GM12878 (cell line): Measurements from ENCODE around the gene HLA-DRA. TPM values are rescaled to one million over a fixed set of nuclear protein-coding genes. Genes with fewer than 3 reads are reported as not detected.
"Not testable (repeated sequence)": the region's sequence is repeated elsewhere in the genome, so short reads cannot be mapped to it uniquely, and the experiment has no call there.

Experiments used
- ATAC-seq: fragments of 200-7000 bp; cut with Tn5 transposase; 3 replicates; pipeline ENCODE4 v1.9.1; 2020; ENCODE audit warnings: mild to moderate bottlenecking, moderate library complexity
- BruUV-seq: library from RNA; stranded (reverse); fragments of 400-500 nt; replicated peaks from 2 replicates; lab custom pipeline; 2021; lab: Mats Ljungman, UMichigan
- CTCF ChIA-PET: fragments of 300-600 bp; sonication (Branson Sonifier 250); formaldehyde crosslinking; extraction: SDS; loops from one replicate; lab custom pipeline; 2021; ENCODE audit warnings: inconsistent platforms; lab: Yijun Ruan, JAX
- POLR2A ChIA-PET: fragments of 350-600 bp; formaldehyde crosslinking; extraction: SDS; loops from one replicate; lab custom pipeline; 2021; ENCODE audit warnings: inconsistent platforms; lab: Charles Lee
- RAD21 ChIA-PET: fragments of 300-600 bp; sonication (Branson Sonifier 250); formaldehyde crosslinking; loops from one replicate; lab custom pipeline; 2023; ENCODE audit warnings: antibody characterized with exemption; ENCODE audit not compliant: unreplicated experiment; lab: Charles Lee
- SMC1A ChIA-PET: fragments of 300-600 bp; sonication (Branson Sonifier 250); formaldehyde crosslinking; loops from one replicate; lab custom pipeline; 2023; ENCODE audit not compliant: unreplicated experiment, uncharacterized antibody; lab: Charles Lee
- DNase-seq: peaks from one replicate; pipeline ENCODE4 v3.0.0-alpha.2; 2011; ENCODE audit warnings: low read depth, low spot score
- FAIRE-seq: peaks from 3 replicates; lab custom pipeline; 2011; peaks lifted over from hg19 to GRCh38; lab: Jason Lieb, UNC
- H2AFZ ChIP-seq: 2 replicates; pipeline ENCODE4 v1.6.0; 2011; ENCODE audit warnings: low read depth, low read length, control low read depth; ENCODE audit not compliant: control insufficient read depth
- H3K27ac ChIP-seq: 2 replicates; pipeline ENCODE4 v1.5.1; 2011; ENCODE audit warnings: control low read depth; ENCODE audit not compliant: control insufficient read depth, insufficient read depth
- H3K27me3 ChIP-seq, 2 experiments: replicated peaks in 1 of 2; 2 replicates each; pipeline versions ENCODE4 v1.6.0 to v1.6.1; 2011; ENCODE audit warnings: low read length in 1 of 2; ENCODE audit not compliant: control insufficient read depth in 2 of 2, insufficient read depth in 2 of 2
- H3K36me3 ChIP-seq, 2 experiments: 2 replicates each; pipeline ENCODE4 v1.5.1; 2011; ENCODE audit warnings: low read length in 1 of 2; ENCODE audit not compliant: control insufficient read depth in 2 of 2, insufficient read depth in 2 of 2
- H3K4me1 ChIP-seq: 2 replicates; pipeline ENCODE4 v1.6.1; 2011; ENCODE audit warnings: mild to moderate bottlenecking, low read length, moderate library complexity, mixed read lengths; ENCODE audit not compliant: control insufficient read depth, insufficient read depth
- H3K4me2 ChIP-seq: 2 replicates; pipeline ENCODE4 v1.6.0; 2011; ENCODE audit warnings: control low read depth; ENCODE audit not compliant: control insufficient read depth, insufficient read depth
- H3K4me3 ChIP-seq: fragments of 200-600 bp; sonication (generic); 2 replicates; pipeline ENCODE4 v1.5.1; 2016
- H3K79me2 ChIP-seq: 2 replicates; pipeline ENCODE4 v1.6.0; 2011; ENCODE audit warnings: low read length; ENCODE audit not compliant: control insufficient read depth, insufficient read depth
- H3K9ac ChIP-seq: 2 replicates; pipeline ENCODE4 v1.8.0; 2011; ENCODE audit warnings: low read length, control low read depth, mixed read lengths; ENCODE audit not compliant: control insufficient read depth, insufficient read depth
- H3K9me3 ChIP-seq: replicated peaks from 3 replicates; pipeline ENCODE4 v1.5.1; 2011; ENCODE audit warnings: mild to moderate bottlenecking, low read length; ENCODE audit not compliant: control insufficient read depth, insufficient read depth
- H4K20me1 ChIP-seq: 2 replicates; pipeline ENCODE4 v1.6.0; 2011; ENCODE audit not compliant: control insufficient read depth, insufficient read depth
- CTCF ChIP-seq, 3 experiments: IDR thresholded peaks in 2 of 3; conservative IDR thresholded peaks in 1 of 3; 2 replicates each; pipeline ENCODE4 v1.5.1; 2011; ENCODE audit warnings: low read depth in 3 of 3, low read length in 3 of 3, mild to moderate bottlenecking in 3 of 3, control low read depth in 2 of 3, moderate library complexity in 2 of 3, inconsistent platforms in 1 of 3, mixed read lengths in 1 of 3; ENCODE audit not compliant: control insufficient read depth in 2 of 3, insufficient read depth in 1 of 3; ENCODE audit errors: extremely low read depth in 1 of 3
- JUNB ChIP-seq: IDR thresholded peaks from 2 replicates; pipeline ENCODE4 v1.6.1; 2016; ENCODE audit warnings: antibody characterized with exemption, mild to moderate bottlenecking
- RAD51 ChIP-seq: fragments of 450-650 bp; IDR thresholded peaks from 2 replicates; pipeline ENCODE4 v1.6.1; 2016; ENCODE audit warnings: moderate library complexity, mild to moderate bottlenecking, inconsistent platforms
- RUNX3 ChIP-seq: IDR thresholded peaks from 2 replicates; pipeline ENCODE4 v1.6.1; 2012; ENCODE audit warnings: low read length, inconsistent platforms
- SUZ12 ChIP-seq: fragments of 200-600 bp; sonication (generic); IDR thresholded peaks from one replicate; pipeline ENCODE4 v1.6.1; 2018; ENCODE audit warnings: antibody characterized with exemption, mild to moderate bottlenecking; ENCODE audit not compliant: unreplicated experiment
- TAF1 ChIP-seq: IDR thresholded peaks from 2 replicates; pipeline ENCODE4 v1.6.1; 2011; ENCODE audit warnings: mild to moderate bottlenecking, low read depth, low read length, borderline replicate concordance
- ZNF217 ChIP-seq: fragments of 450-650 bp; IDR thresholded peaks from 2 replicates; pipeline ENCODE4 v1.6.1; 2017; ENCODE audit warnings: antibody characterized with exemption, mild to moderate bottlenecking
- WGBS: methylation state at CpG from one replicate; pipeline ENCODE4 v1.1.6; 2016; ENCODE audit warnings: low lambda C conversion rate; ENCODE audit not compliant: insufficient replicate concordance, insufficient coverage; ENCODE audit errors: missing lambda C conversion rate; 5-methylcytosine and 5-hydroxymethylcytosine counted together
- in situ Hi-C: fragments of 300-500 bp; cut with MboI; formaldehyde crosslinking; loops from 9 replicates; pipeline ENCODE4 v1.14.3; 2018; ENCODE audit warnings: mixed read lengths
- intact Hi-C: fragments of 100-400 bp; cut with micrococcal nuclease; formaldehyde crosslinking; loops from one replicate; pipeline ENCODE4 v1.14.2; 2022; ENCODE audit not compliant: unreplicated experiment
- polyA plus RNA-seq, 11 experiments: library from polyadenylated mRNA; depleted of rRNA in 4 of 11; unstranded in 6 of 11; stranded (reverse) in 5 of 11; fragments of >200 nt; fragmentation: Nextera tagmentation in 4 of 11; fragmentation: Illumina TruSeq in 1 of 11; extraction: Ambion mirVana in 4 of 11; extraction: Trizol in 1 of 11; gene quantifications; 1 replicate in 1 of 11; 2 replicates in 10 of 11; pipeline versions ENCODE4 v1.2.1 to v1.2.3, GENCODE V29; 2011 to 2016; ENCODE audit warnings: inconsistent platforms in 2 of 11, missing spikeins in 2 of 11, low read depth in 1 of 11
- total RNA-seq, 4 experiments: library from RNA; depleted of rRNA in 3 of 4; stranded (reverse); fragments of >200 nt in 3 of 4; fragmentation: Illumina TruSeq in 1 of 4; extraction: Trizol in 1 of 4; gene quantifications; 2 replicates each; pipeline versions ENCODE4 v1.2.1 to v1.2.3, GENCODE V29; 2013 to 2021

The HLA-DRA gene
- total and polyA plus RNA-seq, 10 of the 15 experiments (the other 5 are each of a cell fraction or from before 2014, with no cell fraction given), result 2,040 to 7,093 (median 2,859) TPM

- TF ChIP-seq CTCF (IDR thresholded peaks at IDR 0.05 in 2 of 3, conservative IDR thresholded peaks at IDR 0.05 in 1 of 3; ENCODE audit: control insufficient read depth in 2 of 3, extremely low read depth in 1 of 3, insufficient read depth in 1 of 3, low read depth in 3 of 3, low read length in 3 of 3) (peak in 2 of 3 experiments; percentile 41 to 62; a peak in 4 of 6 replicates), JUNB (peak; percentile 29), TAF1 (no peak), RAD51 (no peak), ZNF217 (no peak), SUZ12 (no peak), RUNX3 (peak; percentile 82)
Measured at GRCh38 chr6:32432050-32432450, 7.6 kb upstream of the HLA-DRA start (continued).

GRCh38 chr6:32433950-32434349, 5.7 kb upstream of the HLA-DRA start:
- peaks cover 23% of the 10 kb centered on the region for H3K4me1 ChIP-seq
- ATAC-seq, H3K4me3 ChIP-seq, H3K4me2 ChIP-seq, in situ Hi-C loops, H4K20me1 ChIP-seq, DNase-seq, H3K9ac ChIP-seq, BruUV-seq, H3K36me3 ChIP-seq, POLR2A ChIA-PET, H3K79me2 ChIP-seq, FAIRE-seq, H3K27me3 ChIP-seq, H2AFZ ChIP-seq, H3K27ac ChIP-seq, H3K9me3 ChIP-seq: not testable (repeated sequence)
- SMC1A ChIA-PET, result interaction anchor here (1.3 to 7.3 kb wide), 5 partner anchors 12 to 434 kb away, joined by 5 to 154 read pairs (median 38); no protein-coding TSS in a partner anchor
- 88% methylated on average over 1 of the region's 1 CpG for WGBS
- RAD21 ChIA-PET, result interaction anchor here (0.6 to 8.2 kb wide), 6 partner anchors 27 to 353 kb away, joined by 3 to 119 read pairs (median 7); partner anchors contain the start of gene HLA-DQA1
- intact Hi-C loops, result loop anchor here (5.0 to 10.0 kb wide), 2 partner anchors 353 to 511 kb away; partner anchors contain the start of gene HLA-DMB
- CTCF ChIA-PET, result interaction anchor here (0.9 to 9.2 kb wide), 4 partner anchors 20 to 434 kb away, joined by 3 to 160 read pairs (median 65); no protein-coding TSS in a partner anchor
